ENCODE measurements around the gene MED26.

MED26 gene

DNA sequence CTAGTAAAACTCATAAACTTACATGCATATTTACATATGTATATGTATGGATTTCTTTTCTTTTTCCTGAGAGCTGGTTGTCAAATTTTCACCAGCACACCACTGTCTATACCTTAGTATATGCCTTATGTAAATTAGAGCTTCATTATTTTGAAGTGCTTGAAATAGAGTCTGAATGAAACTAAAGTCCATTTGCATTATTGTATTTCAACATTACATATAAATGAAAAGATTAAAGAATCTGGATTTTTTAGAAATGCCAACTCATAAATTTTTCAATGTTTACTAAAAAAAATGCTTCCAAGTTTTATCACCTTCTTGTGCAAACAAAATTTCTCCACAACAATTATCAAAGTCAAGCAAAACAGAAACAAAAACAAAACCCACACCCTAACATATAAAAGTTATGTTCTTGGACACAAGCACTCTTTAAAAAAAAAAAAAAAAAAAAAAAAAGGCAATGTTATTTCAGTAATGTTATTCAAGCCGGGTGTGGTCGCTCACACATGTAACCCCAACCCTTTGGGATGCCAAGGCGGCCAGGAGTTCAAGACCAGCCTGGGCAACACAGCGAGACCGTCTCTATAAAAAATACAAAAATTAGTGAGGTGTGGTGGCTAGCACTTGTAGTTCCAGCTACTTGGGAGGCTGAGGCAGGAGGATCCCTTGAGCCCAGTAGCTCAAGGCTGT is 18.3 kb downstream of the MED26 start:
- DNase-seq, result no peak

DNA sequence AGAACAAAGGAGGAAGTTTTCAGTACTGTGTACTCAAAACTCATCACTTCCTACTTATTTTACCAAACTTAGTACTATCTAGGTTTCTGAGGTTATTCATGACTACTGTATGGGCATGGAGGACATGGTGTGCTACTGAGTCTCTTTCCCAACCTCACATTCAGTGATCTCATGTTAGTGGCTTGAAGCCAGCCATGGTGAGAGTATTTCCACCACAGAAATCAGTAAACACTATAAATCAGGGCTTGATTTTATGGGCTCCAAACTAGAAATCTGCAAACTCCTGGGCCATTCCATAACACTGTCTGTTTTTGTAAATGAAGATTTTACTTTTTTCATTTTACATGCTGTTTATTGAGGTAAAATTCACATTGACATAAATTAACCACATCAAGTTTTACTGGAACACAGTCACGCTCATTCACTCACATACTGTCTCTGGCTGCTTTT is 19.7 kb downstream of the MED26 start:
- no peak for DNase-seq

DNA sequence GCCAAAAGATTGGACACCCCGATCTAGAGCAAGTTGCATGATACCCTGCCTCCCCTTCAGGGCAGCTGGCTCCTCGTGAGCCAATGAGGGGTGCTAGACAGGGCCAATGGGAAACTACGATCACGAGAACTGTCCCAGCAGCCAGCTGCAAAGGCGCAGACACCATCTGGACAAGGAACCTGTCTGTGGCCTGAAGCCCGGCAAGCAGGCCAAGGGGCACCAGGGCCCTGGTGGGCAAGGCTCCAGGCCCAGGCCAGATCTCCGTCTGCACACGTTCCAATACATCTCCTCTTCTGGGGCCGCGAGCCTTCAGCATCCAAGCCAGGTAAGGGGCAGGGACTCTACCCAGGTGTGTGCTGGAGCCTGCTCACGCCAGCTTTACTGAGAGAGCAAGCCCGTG is 20.2 kb downstream of the MED26 start:
- no peak for DNase-seq

DNA sequence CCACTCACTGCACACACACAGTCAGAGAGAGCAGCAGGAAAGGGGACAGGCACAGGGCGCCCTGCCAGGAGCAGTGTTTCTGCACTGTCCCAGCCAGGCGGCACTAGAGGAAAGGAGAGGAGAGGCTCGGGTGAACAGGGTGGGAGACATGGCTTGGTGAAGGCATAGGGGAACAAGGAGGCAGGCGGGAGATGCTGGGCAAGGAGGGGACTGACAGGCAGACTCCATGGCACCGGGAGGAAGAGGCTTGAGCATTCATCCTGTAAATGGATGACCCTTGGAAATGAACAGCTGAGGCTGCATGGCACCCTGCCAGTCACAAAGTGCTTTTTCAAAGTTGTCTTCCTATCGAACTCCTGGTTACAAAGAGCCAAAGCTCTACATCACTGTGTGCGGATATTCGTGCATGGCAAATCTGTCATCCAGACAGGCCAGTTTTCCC is 22.4 kb downstream of the MED26 start:
- no peak for DNase-seq

DNA sequence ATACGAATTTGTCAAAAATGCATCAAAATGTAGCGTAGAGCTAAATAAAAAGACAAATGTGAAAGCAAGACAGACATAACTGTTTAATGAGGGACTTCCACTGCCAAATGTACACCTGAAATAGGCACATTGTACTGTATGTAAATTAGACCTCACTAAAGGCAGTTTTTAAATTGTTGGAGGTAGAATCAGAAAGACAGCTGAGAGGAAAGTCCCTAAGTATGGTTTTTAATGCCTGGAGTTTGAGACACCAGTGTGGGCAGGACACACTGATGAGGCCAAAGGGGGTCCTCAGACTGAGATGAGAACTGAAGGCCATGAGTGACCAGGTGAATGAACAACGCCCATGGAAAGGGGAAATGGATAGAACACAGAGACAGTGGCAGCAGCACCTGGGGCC is 22.9 kb downstream of the MED26 start:
- DNase-seq, result no peak

DNA sequence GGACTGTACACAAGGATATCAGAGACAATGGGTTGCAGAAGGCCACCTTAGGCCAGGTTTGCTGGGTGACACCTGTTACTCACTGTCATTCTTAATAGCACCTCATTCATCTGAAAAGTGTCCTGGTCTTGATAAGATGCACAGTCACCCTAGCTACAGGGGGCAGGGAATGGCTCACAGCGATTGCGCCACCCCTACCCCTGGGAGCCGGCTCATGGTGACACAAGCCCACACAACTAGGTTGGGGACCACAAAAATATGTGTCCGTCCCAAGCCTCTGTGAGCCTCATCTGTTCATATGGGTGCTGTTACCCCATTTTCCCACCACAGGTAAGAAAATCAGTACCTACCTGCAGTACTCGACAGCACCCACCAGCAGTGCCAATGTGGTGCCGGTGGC is 23.4 kb downstream of the MED26 start:
- DNase-seq, result no peak

DNA sequence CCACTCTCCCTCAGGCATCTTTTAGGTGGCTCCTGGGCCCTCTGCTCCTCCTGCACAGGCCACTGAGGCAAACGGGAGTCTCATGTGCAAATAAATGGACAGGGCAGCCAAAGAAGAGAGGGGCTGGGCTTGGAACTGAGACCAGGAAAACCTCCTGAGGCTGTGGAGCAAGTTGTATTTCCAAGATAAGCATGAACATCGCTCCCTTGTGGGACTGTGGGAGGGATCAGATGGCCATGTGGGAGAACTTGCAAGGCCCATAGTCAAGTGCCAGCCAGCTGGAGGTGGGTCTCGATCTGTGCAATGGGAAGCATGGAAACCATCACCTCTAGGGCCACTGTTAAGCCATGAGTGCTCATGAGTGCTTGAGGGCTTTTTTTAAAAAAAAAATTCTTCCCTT is 24.9 kb downstream of the MED26 start:
- DNase-seq, result no peak

DNA sequence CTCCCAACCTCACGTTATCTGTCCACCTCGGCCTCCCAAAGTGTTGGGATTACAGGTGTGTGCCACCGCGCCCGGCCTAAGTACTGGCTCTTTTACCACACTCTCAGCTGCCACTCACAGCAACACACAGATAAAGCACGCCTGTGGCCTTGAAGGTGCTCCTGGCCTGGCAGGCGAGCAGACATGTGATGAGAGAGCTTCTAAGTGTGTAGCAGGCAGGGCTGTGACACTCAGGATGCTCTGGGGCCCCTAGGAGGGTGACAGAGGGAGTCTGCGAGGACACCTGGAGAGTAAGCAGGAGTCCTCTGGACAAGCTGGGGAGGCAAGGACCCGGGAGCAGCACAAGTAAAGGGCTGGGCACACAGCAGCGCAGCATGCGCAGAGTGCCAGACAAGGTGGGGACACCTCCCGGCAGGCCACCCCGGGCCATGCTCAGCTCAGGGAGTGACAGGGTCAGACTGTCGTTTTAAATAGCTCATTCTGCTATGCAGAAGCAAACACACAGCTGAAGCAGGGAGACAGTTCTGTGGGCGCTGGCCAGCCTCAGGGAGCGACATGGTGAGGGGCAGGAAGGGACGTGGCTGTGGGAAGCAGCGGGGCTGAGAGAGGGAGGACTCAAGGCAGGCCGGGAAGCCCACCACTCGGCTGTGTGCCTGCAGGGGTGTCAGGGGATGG is 26.5 kb downstream of the MED26 start:
- DNase-seq, result no peak

DNA sequence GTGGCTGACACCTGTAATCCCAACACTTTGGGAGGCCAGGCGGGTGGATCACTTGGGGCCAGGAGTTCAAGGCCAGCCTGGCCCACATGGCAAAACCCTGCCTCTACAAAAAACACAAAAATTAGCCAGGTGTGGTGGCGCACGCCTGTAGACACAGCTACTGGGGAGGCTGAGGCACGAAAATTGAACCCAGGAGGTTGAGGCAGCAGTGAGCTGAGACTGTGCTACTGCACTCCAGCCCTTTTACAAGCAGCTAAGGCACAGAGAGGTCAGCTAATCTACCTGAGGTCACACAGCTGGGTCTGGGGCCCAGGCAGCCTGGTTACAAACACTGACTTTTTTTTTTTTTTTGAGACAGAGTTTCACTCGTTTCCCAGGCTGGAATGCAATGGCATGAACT is 27.2 kb downstream of the MED26 start:
- no peak for DNase-seq

DNA sequence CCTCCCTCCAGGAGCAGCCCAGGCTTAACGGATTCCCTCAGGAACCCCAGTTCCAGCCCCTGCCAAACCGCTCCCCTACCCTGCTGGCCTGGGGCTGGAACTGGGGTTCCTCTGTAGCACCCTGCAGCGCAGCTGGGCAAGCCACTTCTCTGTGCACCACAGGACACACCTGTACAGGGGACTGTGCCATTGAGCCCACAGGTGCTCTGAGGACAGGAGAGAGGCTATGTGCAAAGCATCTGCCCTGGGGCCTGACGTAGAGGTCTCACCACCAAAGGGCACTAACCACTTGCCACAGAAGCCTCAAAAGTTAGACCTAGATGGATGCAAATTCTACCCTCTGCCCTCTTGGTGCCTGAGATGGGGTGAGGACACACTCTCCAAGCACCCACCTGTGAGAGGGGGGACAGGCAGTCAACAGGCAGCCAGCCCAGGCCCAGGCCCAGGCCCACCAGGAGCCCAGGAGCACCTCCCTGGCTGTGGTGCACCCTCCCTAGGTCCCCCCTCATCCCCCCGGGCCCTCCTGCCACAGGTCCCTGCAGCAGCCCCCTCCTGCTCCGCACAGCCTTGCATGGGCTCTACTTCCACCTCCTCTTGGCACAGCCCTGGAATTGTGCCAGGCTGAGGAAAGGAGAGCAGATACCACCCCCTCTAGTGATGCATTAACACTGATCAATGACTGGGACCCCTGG is 28.2 kb downstream of the MED26 start:
- DNase-seq, result no peak

DNA sequence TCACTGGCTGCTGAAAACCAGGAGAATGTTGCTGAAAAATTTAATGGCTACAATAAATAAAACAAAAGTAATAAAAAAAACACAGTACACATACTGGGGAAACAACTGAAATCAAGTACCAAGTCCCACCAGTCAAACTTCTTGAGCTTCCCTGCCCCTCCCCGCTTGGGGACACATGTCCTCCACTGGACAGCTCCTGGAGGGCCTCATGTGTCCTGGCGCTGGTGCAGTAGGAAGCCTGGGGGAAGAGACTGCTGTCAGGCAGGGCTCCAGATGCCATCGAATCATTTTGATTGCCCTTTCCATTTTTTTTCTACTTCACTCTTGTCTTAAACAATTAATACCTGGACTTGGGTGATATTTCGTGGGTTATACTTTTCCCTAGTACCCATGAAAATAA is 29.2 kb downstream of the MED26 start:
- DNase-seq, result no peak

DNA sequence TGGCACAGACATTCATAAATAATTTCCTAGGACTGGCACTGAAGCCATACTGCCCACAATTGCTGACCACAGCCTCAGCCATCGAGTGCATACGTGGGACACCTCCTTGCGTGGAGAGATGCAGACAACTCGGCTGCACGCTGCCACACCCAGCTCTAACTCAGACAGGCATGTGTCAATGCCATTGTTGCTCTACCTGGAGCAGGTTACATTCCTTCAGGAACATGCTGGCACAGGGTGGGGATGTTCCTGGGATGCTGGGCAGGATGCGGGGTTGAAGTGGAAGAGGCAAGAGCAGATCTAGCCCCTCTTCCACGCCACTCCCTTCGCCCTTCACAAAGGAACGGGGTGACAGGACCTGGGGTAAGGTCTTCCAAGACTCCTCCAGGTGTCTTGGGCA is 31.6 kb downstream of the MED26 start:
- no peak for DNase-seq

DNA sequence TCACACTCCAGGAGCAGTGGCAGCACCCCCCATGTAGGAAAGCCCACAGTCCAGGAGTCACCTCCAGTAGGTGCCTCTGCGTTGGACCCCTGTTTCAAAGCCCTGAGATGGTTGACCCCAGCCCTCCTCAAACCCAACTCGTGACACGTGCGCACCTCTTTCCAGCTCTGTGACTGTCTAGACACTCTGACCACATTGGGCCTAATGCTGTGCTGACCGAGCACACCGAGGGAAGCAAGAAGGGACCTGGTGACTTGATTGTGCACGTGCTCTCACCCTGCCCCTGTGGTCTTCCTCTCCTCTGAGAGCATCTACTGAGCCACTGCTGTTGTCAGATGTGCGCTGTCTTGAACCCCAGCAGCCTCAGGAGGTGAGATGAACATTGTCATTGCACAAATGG is 32.9 kb downstream of the MED26 start:
- DNase-seq, result no peak

DNA sequence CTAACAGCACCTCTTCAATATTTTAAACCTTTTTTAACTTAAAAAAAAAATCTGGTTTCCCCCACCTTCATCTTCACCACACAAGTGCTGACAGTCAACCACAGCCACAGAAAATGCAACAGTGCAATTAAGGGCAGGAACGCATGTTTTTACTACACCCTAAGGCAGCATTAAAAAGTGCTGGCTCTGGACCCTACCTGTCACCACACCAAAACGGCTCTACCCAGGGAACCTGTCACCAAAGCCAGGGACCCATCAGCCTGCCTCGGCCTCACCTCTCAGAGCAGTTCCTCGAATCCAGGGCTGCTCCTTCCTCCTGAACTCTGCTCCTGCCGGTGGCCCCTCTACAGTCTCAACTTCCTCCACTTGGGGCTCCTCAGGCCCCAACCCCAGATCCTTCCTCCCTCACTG is 33.3 kb downstream of the MED26 start:
- no peak for DNase-seq

DNA sequence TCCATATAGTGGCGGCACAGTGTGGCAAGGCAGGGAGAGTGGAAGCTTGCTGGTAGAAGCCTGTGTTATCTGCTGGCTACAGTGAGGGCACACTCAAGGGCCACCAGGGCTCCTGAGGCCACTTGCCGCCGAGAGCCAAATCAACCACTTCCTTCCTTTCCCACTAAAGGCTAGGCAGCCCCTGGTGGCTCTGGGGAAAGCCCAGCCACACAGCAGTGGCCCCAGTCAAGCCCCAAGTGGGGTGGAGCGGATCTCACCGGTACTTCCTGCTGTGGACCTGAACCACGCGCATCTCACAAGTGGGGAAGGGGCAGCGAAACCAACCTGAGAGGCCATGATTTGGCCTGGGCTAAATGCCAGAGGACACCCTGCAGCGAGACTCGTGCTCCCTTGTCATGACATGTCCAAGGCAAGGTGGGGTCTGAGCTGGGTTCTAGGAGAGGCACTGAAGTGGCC is 33.8 kb downstream of the MED26 start:
- peak; percentile 35 for DNase-seq

DNA sequence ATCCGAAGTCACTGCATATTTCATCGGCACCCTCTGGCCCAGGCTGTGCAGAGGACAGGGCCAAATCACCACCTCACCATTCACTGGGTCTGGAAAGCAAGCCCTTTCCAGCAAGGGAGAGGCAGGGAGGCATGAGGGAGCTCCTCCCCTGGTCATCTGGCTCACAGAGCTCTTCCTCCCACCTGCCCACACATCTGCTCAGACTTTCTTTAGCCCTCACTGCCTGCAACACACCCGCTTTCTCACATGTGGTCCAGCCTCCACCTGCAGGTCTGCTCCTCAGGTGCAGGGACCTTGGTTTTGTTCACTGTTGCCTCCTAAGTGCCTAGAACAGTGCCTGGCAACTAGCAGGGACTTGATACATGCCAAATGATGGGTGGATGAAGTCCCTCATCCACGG is 34.8 kb downstream of the MED26 start:
- no peak for DNase-seq

DNA sequence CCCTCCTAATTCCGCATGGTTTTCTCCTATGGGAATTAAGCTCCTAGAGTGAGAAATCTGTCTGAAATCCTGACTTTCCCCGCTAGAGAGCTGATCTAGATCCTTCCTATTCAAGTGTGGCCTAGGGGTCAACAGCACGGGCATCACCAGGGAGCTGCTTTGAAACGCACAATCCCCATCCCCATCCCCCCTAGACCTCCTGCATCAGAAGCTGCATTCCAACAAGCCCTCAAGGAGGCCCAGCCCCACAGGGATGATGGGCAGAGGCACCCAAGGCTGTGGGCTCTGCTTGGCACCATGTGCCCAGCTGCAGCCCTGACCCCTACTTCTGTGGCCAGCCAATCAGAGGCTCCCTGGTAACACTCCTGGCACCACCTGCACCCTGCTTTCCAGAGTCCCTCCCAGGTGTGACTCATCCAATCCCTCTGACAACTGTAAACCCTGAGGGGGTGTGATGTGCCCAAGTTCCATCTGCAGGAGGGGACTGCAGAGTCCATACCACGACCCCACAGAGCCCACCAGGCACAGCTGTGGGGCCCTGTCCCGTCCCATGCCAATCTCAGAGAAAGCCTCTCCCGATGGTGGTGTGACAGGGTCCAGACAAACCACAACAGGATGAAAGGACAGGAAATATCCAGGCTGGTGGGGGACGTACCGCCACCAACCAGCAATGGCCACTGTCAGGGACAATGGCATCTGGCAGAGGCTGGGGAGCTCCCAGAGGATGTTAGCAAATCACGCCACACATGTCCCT is 36.0 kb downstream of the MED26 start:
- DNase-seq, result no peak

DNA sequence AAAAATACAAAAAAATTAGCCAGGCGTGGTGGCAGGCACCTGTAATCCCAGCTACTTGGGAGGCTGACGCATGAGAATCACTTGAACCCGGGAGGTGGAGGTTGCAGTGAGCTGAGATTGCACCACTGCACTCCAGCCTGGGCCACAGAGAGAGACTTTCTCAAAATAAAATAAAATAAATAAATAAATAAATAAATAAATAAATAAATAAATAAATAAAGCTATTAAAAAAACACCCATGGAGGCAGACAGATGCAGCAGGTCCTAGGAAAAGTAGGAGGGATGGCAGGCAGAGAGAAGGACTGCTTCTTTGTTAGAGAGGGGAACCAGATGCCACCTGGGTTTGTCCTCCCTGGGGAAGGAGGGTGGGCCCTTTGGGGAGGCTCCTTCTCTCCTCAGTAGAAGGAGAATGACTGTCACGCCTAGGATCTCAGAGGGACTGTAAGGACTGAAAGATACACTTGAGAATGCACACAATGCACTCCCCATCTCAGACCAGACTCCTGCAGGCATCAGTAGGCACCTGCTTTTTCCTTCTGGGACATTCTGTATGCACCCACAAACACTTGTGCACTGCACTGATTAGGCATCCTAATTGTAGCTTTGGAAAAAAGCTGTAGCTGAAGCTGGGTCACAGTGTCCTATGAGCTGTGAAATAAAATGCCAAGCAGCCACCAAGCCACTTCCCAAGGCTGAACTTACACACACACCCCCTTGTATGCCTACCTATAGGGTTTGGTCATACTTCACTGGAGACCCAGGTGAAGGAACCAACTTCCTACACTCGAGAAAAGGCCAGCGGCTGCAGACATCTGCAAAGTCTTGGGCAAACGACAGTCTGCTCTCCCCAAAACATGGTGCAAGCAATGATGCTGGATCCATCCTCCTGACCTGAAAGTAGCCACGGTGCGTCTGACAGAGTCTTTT is 36.9 kb downstream of the MED26 start:
- no peak for DNase-seq

DNA sequence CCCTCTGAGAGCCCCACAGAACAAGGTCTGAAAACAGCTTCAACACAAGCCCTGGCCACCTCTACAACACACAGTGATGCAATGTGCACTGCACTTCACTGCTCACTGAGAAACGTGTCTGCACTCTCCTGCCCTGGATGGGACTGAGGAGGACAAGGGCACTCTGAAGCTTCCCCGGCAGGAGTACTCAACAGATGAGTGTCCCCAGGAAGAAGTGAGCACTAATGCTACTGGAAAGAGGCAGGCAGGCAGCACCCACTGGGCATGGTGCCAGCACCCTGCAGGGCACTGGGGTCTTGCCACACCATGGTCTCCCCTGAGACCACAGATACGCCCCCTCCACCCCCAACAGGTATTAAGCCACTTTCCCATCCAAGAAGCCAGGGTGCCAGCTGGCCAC is 38.1 kb downstream of the MED26 start:
- no peak for DNase-seq

DNA sequence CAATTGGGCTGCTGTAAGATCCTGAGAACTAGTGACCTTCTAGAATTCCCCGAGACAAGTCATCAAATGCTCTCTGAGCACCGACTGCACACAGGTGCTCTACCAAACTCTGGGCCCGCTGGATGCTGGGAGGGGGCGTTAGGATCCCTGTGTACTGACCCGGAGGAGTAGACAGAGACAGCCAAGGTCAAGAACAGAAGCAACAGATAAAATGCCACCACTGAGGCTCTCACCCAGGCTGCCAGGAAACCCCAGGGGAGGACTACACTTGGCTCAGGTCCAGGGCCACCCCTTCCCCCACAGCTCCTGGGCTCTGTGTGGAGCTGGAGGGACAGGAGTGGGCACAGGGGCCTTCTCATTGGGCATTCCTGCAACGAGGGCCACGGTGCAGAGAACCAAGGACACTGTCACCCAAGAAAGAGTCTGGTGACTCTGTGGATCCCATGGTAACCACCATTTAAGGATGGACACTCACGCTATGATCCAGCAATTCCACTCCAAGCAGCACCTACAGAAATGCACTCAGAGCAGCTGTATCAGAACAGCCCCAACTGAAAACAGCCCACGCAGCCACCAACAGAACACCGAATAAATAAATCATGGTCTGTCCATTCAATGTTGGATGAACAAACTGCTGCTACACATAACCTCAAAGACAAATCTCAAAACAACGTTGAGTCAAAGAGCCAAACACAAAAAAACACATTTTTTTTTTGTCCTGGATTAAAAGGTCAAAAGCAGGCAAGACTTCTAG is 39.0 kb downstream of the MED26 start:
- no peak for DNase-seq

Measured in activated effector memory CD4-positive, alpha-beta T cell treated with Interleukin-2 at 50 U/mL for 16 hours (primary cell).